NCI-H2029 (cell line): ENCODE results near the gene CACFD1.

Experiments used
- DNase-seq: peaks from one replicate; lab custom pipeline; 2025; lab: John Stamatoyannopoulos, UW

The CACFD1 gene

GRCh38 chr9:133483611-133484010 is 23.8 kb downstream of the CACFD1 start:
- DNase-seq = no peak

GRCh38 chr9:133484671-133485437 is 25.1 kb downstream of the CACFD1 start:
- DNase-seq = no peak

- DNase-seq = no peak
Measured at GRCh38 chr9:133485531-133486260, 25.9 kb downstream of the CACFD1 start.

- no peak for DNase-seq
Measured at GRCh38 chr9:133487331-133487725, 27.6 kb downstream of the CACFD1 start.

- DNase-seq = no peak
Measured at GRCh38 chr9:133488686-133489252, 29.0 kb downstream of the CACFD1 start.

- no peak for DNase-seq
Measured at GRCh38 chr9:133489253-133490190, 29.7 kb downstream of the CACFD1 start.

- DNase-seq = no peak
Measured at GRCh38 chr9:133490201-133490681, 30.5 kb downstream of the CACFD1 start.

- no peak for DNase-seq
Measured at GRCh38 chr9:133490865-133491655, 31.3 kb downstream of the CACFD1 start.

GRCh38 chr9:133491656-133491925 is 31.8 kb downstream of the CACFD1 start:
- no peak for DNase-seq

GRCh38 chr9:133492061-133493021 is 32.6 kb downstream of the CACFD1 start:
- DNase-seq = no peak

- DNase-seq = no peak
Measured at GRCh38 chr9:133493428-133493827, 33.6 kb downstream of the CACFD1 start.

GRCh38 chr9:133493845-133494540 is 34.2 kb downstream of the CACFD1 start:
- DNase-seq = no peak

- no peak for DNase-seq
Measured at GRCh38 chr9:133494636-133495326, 35.0 kb downstream of the CACFD1 start.

GRCh38 chr9:133495327-133496293 is 35.8 kb downstream of the CACFD1 start:
- DNase-seq = no peak

GRCh38 chr9:133496861-133497842 is 37.4 kb downstream of the CACFD1 start:
- DNase-seq = no peak

GRCh38 chr9:133499132-133499891 is 39.5 kb downstream of the CACFD1 start:
- DNase-seq = no peak
